Prostate gland (tissue), 2 donors: Measurements from ENCODE around the gene APAF1.

Experiments
- CTCF ChIP-seq, 4 experiments: fragments of 200-600 bp in 2 of 4; fragments of 450-650 bp in 2 of 4; sonication (generic) in 2 of 4; IDR thresholded peaks; 1 replicate in 3 of 4; 2 replicates in 1 of 4; pipeline ENCODE4 v1.5.1; 2016 to 2019; ENCODE audit warnings: antibody characterized with exemption in 4 of 4, mild to moderate bottlenecking in 2 of 4, moderate library complexity in 2 of 4
- POLR2AphosphoS5 ChIP-seq: sonication (generic); formaldehyde crosslinking; IDR thresholded peaks from one replicate; pipeline ENCODE4 v1.6.1; 2017; ENCODE audit warnings: antibody characterized with exemption

- TF ChIP-seq POLR2AphosphoS5, result no peak
- TF ChIP-seq CTCF (IDR thresholded peaks at IDR 0.05), result no peak
These were observed 99.6 kb downstream of the APAF1 start for GRCh38 chr12:98744680-98745079.
